ENCODE results near the gene OBP2B.
A peak's percentile ranks its signal among the peaks of the same experiment; 100 is the strongest.

DNA sequence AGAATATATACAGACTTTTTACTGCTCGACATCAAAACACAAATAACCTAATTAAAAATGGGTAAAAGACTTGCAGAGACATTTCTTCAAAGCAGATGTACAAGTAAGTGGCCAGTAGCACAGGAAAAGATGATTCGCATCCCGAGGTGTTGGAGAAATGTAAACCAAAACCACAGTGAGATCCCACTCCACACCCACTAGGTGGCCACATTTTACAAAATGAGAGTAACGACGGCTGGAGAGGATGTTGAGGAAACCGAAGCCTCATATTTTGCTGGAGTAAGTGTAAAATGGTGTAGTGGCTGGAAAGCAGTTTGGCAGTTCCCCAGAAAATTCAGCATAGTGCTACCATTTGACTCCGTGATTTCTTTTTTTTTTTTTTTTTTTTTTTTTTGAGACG lies 24.1 kb downstream of the OBP2B start:
- TF ChIP-seq CTCF (optimal IDR thresholded peaks at IDR 0.05 in 1 of 3, IDR thresholded peaks at IDR 0.05 in 1 of 3, conservative IDR thresholded peaks at IDR 0.05 in 1 of 3; ENCODE audit: extremely low read depth in 1 of 3, insufficient read depth in 2 of 3, low read length in 3 of 3): peak; percentile 55 to 80 (median 71)
- no peak for TF ChIP-seq EZH2 (IDR thresholded peaks at IDR 0.05; ENCODE audit: low read length)
